OCI-LY1 (cell line): ENCODE data around the gene CORO1C.

ENCODE experiments used
- H2AFZ ChIP-seq: fragments of 200-600 bp; sonication (generic), shearing (Covaris generic); 2 replicates; pipeline ENCODE4 v1.6.0; 2014; ENCODE audit warnings: antibody characterized with exemption, mild to moderate bottlenecking, low read length
- H3F3A ChIP-seq: fragments of 200-600 bp; sonication (generic), shearing (Covaris generic); 2 replicates; pipeline ENCODE4 v1.6.0; 2014; ENCODE audit warnings: mild to moderate bottlenecking, antibody characterized with exemption, low read length, moderate library complexity; ENCODE audit not compliant: insufficient read depth
- H3K27ac ChIP-seq: fragments of 200-600 bp; sonication (generic); 2 replicates; pipeline ENCODE4 v1.5.1; 2014; ENCODE audit warnings: low read length, mixed run types, mild to moderate bottlenecking, low read depth; ENCODE audit not compliant: poor library complexity, severe bottlenecking
- H3K27me3 ChIP-seq: fragments of 200-600 bp; sonication (generic); 2 replicates; pipeline ENCODE4 v1.6.0; 2014; ENCODE audit warnings: antibody characterized with exemption, mild to moderate bottlenecking, low read length, moderate library complexity; ENCODE audit not compliant: insufficient read depth
- H3K36me3 ChIP-seq: fragments of 200-600 bp; sonication (generic); 2 replicates; pipeline ENCODE4 v1.6.1; 2014; ENCODE audit warnings: mild to moderate bottlenecking, antibody characterized with exemption, low read length, moderate library complexity, mixed read lengths; ENCODE audit not compliant: insufficient read depth
- H3K4me1 ChIP-seq: fragments of 200-600 bp; sonication (generic); 2 replicates; pipeline ENCODE4 v1.5.1; 2014; ENCODE audit warnings: mild to moderate bottlenecking, low read length, moderate library complexity; ENCODE audit not compliant: insufficient read depth, severe bottlenecking
- H3K4me2 ChIP-seq: fragments of 200-600 bp; sonication (generic), shearing (Covaris generic); 2 replicates; pipeline ENCODE4 v1.6.1; 2014; ENCODE audit warnings: low read length
- H3K4me3 ChIP-seq: fragments of 200-600 bp; sonication (generic); 2 replicates; pipeline ENCODE4 v1.5.1; 2014; ENCODE audit warnings: low read length, low read depth, mild to moderate bottlenecking, mixed read lengths; ENCODE audit not compliant: poor library complexity, severe bottlenecking
- H3K79me2 ChIP-seq: fragments of 200-600 bp; shearing (Covaris generic); 2 replicates; pipeline ENCODE4 v1.6.1; 2016; ENCODE audit warnings: mixed run types, low read length, mixed read lengths; ENCODE audit not compliant: insufficient read depth
- H3K9ac ChIP-seq: fragments of 200-600 bp; sonication (generic), shearing (Covaris generic); 2 replicates; pipeline ENCODE4 v1.6.1; 2014; ENCODE audit warnings: mild to moderate bottlenecking, low read length, mixed read lengths
- H3K9me2 ChIP-seq: fragments of 200-600 bp; sonication (generic), shearing (Covaris generic); 2 replicates; pipeline ENCODE4 v1.6.1; 2014; ENCODE audit warnings: low read depth, mild to moderate bottlenecking, low read length, mixed read lengths
- H3K9me3 ChIP-seq: fragments of 200-600 bp; shearing (Covaris generic); 2 replicates; pipeline ENCODE4 v1.6.1; 2014; ENCODE audit warnings: low read length, mixed read lengths
- H4K20me1 ChIP-seq: fragments of 200-600 bp; sonication (generic), shearing (Covaris generic); 2 replicates; pipeline ENCODE4 v1.6.0; 2016; ENCODE audit warnings: mild to moderate bottlenecking, low read length; ENCODE audit not compliant: insufficient read depth
- CTCF ChIP-seq: fragments of 200-600 bp; sonication (generic), shearing (Covaris generic); IDR thresholded peaks from 2 replicates; pipeline ENCODE4 v1.5.1; 2017; ENCODE audit warnings: mild to moderate bottlenecking, antibody characterized with exemption, low read length, moderate library complexity, mixed read lengths
- EZH2 ChIP-seq: fragments of 200-600 bp; sonication (generic), shearing (Covaris generic); IDR thresholded peaks from 2 replicates; pipeline ENCODE4 v1.8.0; 2017; ENCODE audit warnings: borderline replicate concordance, mixed run types, mild to moderate bottlenecking, antibody characterized with exemption, low read length, moderate library complexity, mixed read lengths

Gene CORO1C

GRCh38 chr12:108605690-108606406 is 125.5 kb downstream of the CORO1C start:
- Histone ChIP-seq H4K20me1 (no peaks in the 10 kb centered on the region), H3K9me3 (no peaks in the 10 kb centered on the region), H3K4me3 (no peak overlapping the region), H3K9ac (no peak overlapping the region), H3K27ac (no peak overlapping the region), H3K4me1 (no peaks in the 10 kb centered on the region), H3K9me2 (no peaks in the 10 kb centered on the region), H3K36me3 (no peaks in the 10 kb centered on the region), H3K4me2 (no peak overlapping the region), H3K79me2 (no peaks in the 10 kb centered on the region), H3K27me3 (no peaks in the 10 kb centered on the region), H2AFZ (no peak overlapping the region), H3F3A (no peaks in the 10 kb centered on the region)
- TF ChIP-seq EZH2 (no peak), CTCF (no peak)

DNA sequence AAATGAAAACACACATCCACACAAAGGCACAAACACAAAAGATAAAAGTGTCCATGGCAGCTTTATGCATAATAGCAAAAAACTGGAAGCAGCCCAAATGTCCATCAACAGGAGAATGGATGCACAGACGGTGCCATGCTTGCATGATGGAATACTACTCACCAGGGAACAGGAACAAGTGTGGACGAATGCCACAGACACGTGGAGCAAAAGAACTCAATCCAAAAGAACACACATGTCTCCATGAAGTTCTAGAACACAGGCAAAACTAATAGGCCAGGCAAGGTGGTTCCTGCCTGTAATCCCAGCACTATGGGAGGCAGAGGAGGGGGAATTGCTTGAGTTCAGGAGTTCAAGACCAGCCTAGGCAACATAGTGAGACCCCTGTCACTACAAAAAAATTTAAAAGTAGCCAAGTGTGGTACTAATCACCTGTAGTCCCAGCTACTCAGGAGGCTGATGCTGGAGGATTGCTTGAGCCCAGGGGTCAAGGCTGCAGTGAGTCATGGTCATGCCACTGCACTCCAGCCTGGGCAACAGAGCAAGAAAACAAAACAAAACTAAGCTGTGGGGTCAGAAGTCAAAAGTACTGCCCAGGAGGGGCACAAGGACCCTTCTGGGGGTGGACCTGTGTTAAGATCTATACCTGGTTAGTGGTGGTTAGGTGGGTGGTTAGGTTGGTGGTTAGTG is 126.2 kb downstream of the CORO1C start:
- H4K20me1 ChIP-seq, result no peaks in the 10 kb centered on the region
- no peaks in the 10 kb centered on the region for H3K36me3 ChIP-seq
- H3K9me3 ChIP-seq, result no peaks in the 10 kb centered on the region
- H3K4me1 ChIP-seq, result no peaks in the 10 kb centered on the region
- TF ChIP-seq EZH2 (no peak), CTCF (no peak)
- H3F3A ChIP-seq, result no peaks in the 10 kb centered on the region
- H3K9me2 ChIP-seq, result no peaks in the 10 kb centered on the region
- no peak overlapping the region for H2AFZ ChIP-seq
- no peak overlapping the region for H3K27ac ChIP-seq
- no peak overlapping the region for H3K4me3 ChIP-seq
- H3K4me2 ChIP-seq, result no peak overlapping the region
- no peaks in the 10 kb centered on the region for H3K79me2 ChIP-seq
- H3K27me3 ChIP-seq, result no peaks in the 10 kb centered on the region
- no peak overlapping the region for H3K9ac ChIP-seq

GRCh38 chr12:108604208-108604941 is 126.9 kb downstream of the CORO1C start:
- H4K20me1 ChIP-seq, result no peaks in the 10 kb centered on the region
- no peaks in the 10 kb centered on the region for H3K27me3 ChIP-seq
- H3K4me2 ChIP-seq, result no peak overlapping the region
- H3K36me3 ChIP-seq, result no peaks in the 10 kb centered on the region
- no peaks in the 10 kb centered on the region for H3K9me3 ChIP-seq
- no peaks in the 10 kb centered on the region for H3K9me2 ChIP-seq
- H3K4me3 ChIP-seq, result no peak overlapping the region
- TF ChIP-seq EZH2, result no peak
- no peak for TF ChIP-seq CTCF
- H3F3A ChIP-seq, result no peaks in the 10 kb centered on the region
- no peaks in the 10 kb centered on the region for H3K79me2 ChIP-seq
- H2AFZ ChIP-seq, result no peak overlapping the region
- H3K4me1 ChIP-seq, result no peaks in the 10 kb centered on the region
- no peak overlapping the region for H3K27ac ChIP-seq
- no peak overlapping the region for H3K9ac ChIP-seq
